Suprapubic skin (tissue), 4 donors: Measurements from ENCODE around the gene B4GALT5. TPM values are rescaled to one million over a fixed set of nuclear protein-coding genes. Genes with fewer than 3 reads are reported as not detected.
"Not testable (repeated sequence)": the region's sequence is repeated elsewhere in the genome, so short reads cannot be mapped to it uniquely, and the experiment has no call there.

Experiments
- DNase-seq, 2 donors: peaks; one replicate each; pipeline ENCODE4 v3.0.0-alpha.2; 2019; ENCODE audit warnings: low spot score in 2 of 2
- H3K27ac ChIP-seq: fragments of 200-600 bp; sonication (generic); one replicate; pipeline ENCODE4 v1.5.1; 2019
- H3K27me3 ChIP-seq: fragments of 200-600 bp; sonication (generic); one replicate; pipeline ENCODE4 v1.5.1; 2019
- H3K36me3 ChIP-seq: fragments of 200-600 bp; sonication (generic); one replicate; pipeline ENCODE4 v1.5.1; 2019
- H3K4me1 ChIP-seq: fragments of 200-600 bp; sonication (generic); one replicate; pipeline ENCODE4 v1.5.1; 2019
- H3K4me3 ChIP-seq: fragments of 200-600 bp; sonication (generic); one replicate; pipeline ENCODE4 v1.5.1; 2019; ENCODE audit warnings: mild to moderate bottlenecking
- H3K9me3 ChIP-seq: fragments of 200-600 bp; sonication (generic); one replicate; pipeline ENCODE4 v1.5.1; 2019
- CTCF ChIP-seq, 2 donors: fragments of 200-600 bp in 1 of 2; fragments of 450-650 bp in 1 of 2; sonication (generic) in 1 of 2; IDR thresholded peaks; one replicate each; pipeline ENCODE4 v1.5.1; 2016 to 2019; ENCODE audit warnings: antibody characterized with exemption in 2 of 2, mild to moderate bottlenecking in 1 of 2, moderate library complexity in 1 of 2
- EP300 ChIP-seq: sonication (generic); formaldehyde crosslinking; IDR thresholded peaks from one replicate; pipeline ENCODE4 v1.6.1; 2017; ENCODE audit warnings: antibody characterized with exemption
- POLR2A ChIP-seq, 2 donors: fragments of 450-650 bp; IDR thresholded peaks; one replicate each; pipeline ENCODE4 v1.6.1; 2017; ENCODE audit warnings: antibody characterized with exemption in 2 of 2, mild to moderate bottlenecking in 2 of 2, moderate library complexity in 2 of 2
- POLR2AphosphoS5 ChIP-seq, 3 donors: sonication (generic); formaldehyde crosslinking; IDR thresholded peaks; one replicate each; pipeline ENCODE4 v1.6.1; 2017; ENCODE audit warnings: antibody characterized with exemption in 3 of 3
- WGBS: methylation state at CpG from one replicate; pipeline ENCODE4 v1.1.5; 2018; 5-methylcytosine and 5-hydroxymethylcytosine counted together
- total RNA-seq, 4 donors: library from RNA; depleted of rRNA; stranded (reverse); fragments of >200 nt; gene quantifications; one replicate each; pipeline ENCODE4 v1.1.0, GENCODE V29; 2016

The B4GALT5 gene
- total RNA-seq, 4 donors from 2014 or later: 8.8 to 12.7 (median 10.1) TPM

- Histone ChIP-seq H3K4me1 (peaks cover 4% of the 10 kb centered on the region), H3K36me3 (no peaks in the 10 kb centered on the region), H3K27ac (no peak overlapping the region), H3K27me3 (no peaks in the 10 kb centered on the region), H3K9me3 (no peaks in the 10 kb centered on the region), H3K4me3 (no peak overlapping the region)
- 95% methylated on average over 3 of the region's 3 CpGs for WGBS
- TF ChIP-seq CTCF (IDR thresholded peaks at IDR 0.05) (no peak), POLR2AphosphoS5 (IDR thresholded peaks at IDR 0.05) (no peak), POLR2A (IDR thresholded peaks at IDR 0.05) (no peak), EP300 (no peak)
- DNase-seq: no peak
Observed at GRCh38 chr20:49727894-49728885, 14.5 kb upstream of the B4GALT5 start.

- TF ChIP-seq CTCF (IDR thresholded peaks at IDR 0.05) (no peak), POLR2AphosphoS5 (IDR thresholded peaks at IDR 0.05) (no peak), EP300 (no peak), POLR2A (IDR thresholded peaks at IDR 0.05) (no peak)
- Histone ChIP-seq H3K27ac (no peak overlapping the region), H3K36me3 (no peaks in the 10 kb centered on the region), H3K4me1 (peaks cover 4% of the 10 kb centered on the region), H3K9me3 (no peaks in the 10 kb centered on the region), H3K4me3 (no peak overlapping the region), H3K27me3 (no peaks in the 10 kb centered on the region)
- no peak for DNase-seq
- 81% methylated on average over 4 of the region's 4 CpGs for WGBS
Observed at GRCh38 chr20:49727478-49727877, 13.8 kb upstream of the B4GALT5 start.

- H3K36me3 ChIP-seq: no peaks in the 10 kb centered on the region
- WGBS: 70% methylated on average over 2 of the region's 2 CpGs
- peaks cover 4% of the 10 kb centered on the region for H3K4me1 ChIP-seq
- TF ChIP-seq POLR2AphosphoS5 (IDR thresholded peaks at IDR 0.05): no peak
- no peak for TF ChIP-seq EP300
- TF ChIP-seq CTCF (IDR thresholded peaks at IDR 0.05): no peak
- no peak for TF ChIP-seq POLR2A (IDR thresholded peaks at IDR 0.05)
- H3K4me3 ChIP-seq: no peak overlapping the region
- no peaks in the 10 kb centered on the region for H3K9me3 ChIP-seq
- DNase-seq: no peak
- H3K27me3 ChIP-seq: no peaks in the 10 kb centered on the region
- H3K27ac ChIP-seq: no peak overlapping the region
Observed at GRCh38 chr20:49725694-49726093, 12.0 kb upstream of the B4GALT5 start.

GRCh38 chr20:49725224-49725606 lies 11.5 kb upstream of the B4GALT5 start:
- DNase-seq, H3K27me3 ChIP-seq, H3K4me3 ChIP-seq, H3K36me3 ChIP-seq, H3K27ac ChIP-seq, H3K4me1 ChIP-seq, H3K9me3 ChIP-seq: not testable (repeated sequence)
- 91% methylated on average over 7 of the region's 7 CpGs for whole genome bisulfite sequencing

- H3K4me3 ChIP-seq: no peak overlapping the region
- TF ChIP-seq CTCF (IDR thresholded peaks at IDR 0.05) (no peak), POLR2AphosphoS5 (IDR thresholded peaks at IDR 0.05) (no peak), EP300 (no peak), POLR2A (IDR thresholded peaks at IDR 0.05) (no peak)
- H3K27me3 ChIP-seq: no peaks in the 10 kb centered on the region
- H3K27ac ChIP-seq: no peak overlapping the region
- peaks cover 4% of the 10 kb centered on the region for H3K4me1 ChIP-seq
- WGBS: 41% methylated on average over 7 of the region's 7 CpGs
- no peaks in the 10 kb centered on the region for H3K9me3 ChIP-seq
- no peak for DNase-seq
- no peaks in the 10 kb centered on the region for H3K36me3 ChIP-seq
Observed at GRCh38 chr20:49724408-49725223, 10.9 kb upstream of the B4GALT5 start.

- not testable (repeated sequence) for DNase-seq, H3K27ac ChIP-seq, H3K9me3 ChIP-seq, H3K4me1 ChIP-seq, H3K36me3 ChIP-seq, H3K4me3 ChIP-seq, H3K27me3 ChIP-seq
- WGBS: 94% methylated on average over 6 of the region's 6 CpGs
Observed at GRCh38 chr20:49723758-49724157, 10.1 kb upstream of the B4GALT5 start.

- H3K4me1 ChIP-seq, H3K4me3 ChIP-seq, H3K27me3 ChIP-seq, H3K36me3 ChIP-seq, H3K27ac ChIP-seq, H3K9me3 ChIP-seq: not testable (repeated sequence)
- DNase-seq: peak in 1 of 2 donors; percentile 38
- WGBS: 92% methylated on average over 12 of the region's 12 CpGs
Observed at GRCh38 chr20:49721326-49721725, 7.6 kb upstream of the B4GALT5 start.
